Smooth muscle cell (in vitro differentiated cells): Measurements from ENCODE around the gene S100A4. TPM values are rescaled to one million over a fixed set of nuclear protein-coding genes. Genes with fewer than 3 reads are reported as not detected.
A peak's percentile ranks its signal among the peaks of the same experiment; 100 is the strongest.
"Not testable (repeated sequence)": the region's sequence is repeated elsewhere in the genome, so short reads cannot be mapped to it uniquely, and the experiment has no call there.

ENCODE experiments used
- DNase-seq: peaks from one replicate; lab custom pipeline; 2025; ENCODE audit not compliant: unreplicated experiment; lab: John Stamatoyannopoulos, UW
- H2AFZ ChIP-seq: fragments of 200-600 bp; sonication (generic); 2 replicates; pipeline ENCODE4 v1.6.0; 2016; ENCODE audit warnings: antibody characterized with exemption, low read depth, mild to moderate bottlenecking
- H3F3A ChIP-seq: fragments of 200-600 bp; sonication (generic); 2 replicates; pipeline ENCODE4 v1.6.0; 2017; ENCODE audit warnings: antibody characterized with exemption, low read depth
- H3K27ac ChIP-seq: fragments of 200-600 bp; sonication (generic); 2 replicates; pipeline ENCODE4 v1.5.1; 2016; ENCODE audit warnings: low read depth, mild to moderate bottlenecking
- H3K27me3 ChIP-seq: fragments of 200-600 bp; sonication (generic); 2 replicates; pipeline ENCODE4 v1.6.1; 2016; ENCODE audit warnings: low read depth, mild to moderate bottlenecking
- H3K36me3 ChIP-seq: fragments of 200-600 bp; sonication (generic); 2 replicates; pipeline ENCODE4 v1.5.1; 2016; ENCODE audit warnings: low read depth
- H3K4me1 ChIP-seq: fragments of 200-600 bp; sonication (generic); 2 replicates; pipeline ENCODE4 v1.5.1; 2016; ENCODE audit warnings: low read depth
- H3K4me2 ChIP-seq: fragments of 200-600 bp; sonication (generic); 2 replicates; pipeline ENCODE4 v1.6.0; 2016; ENCODE audit warnings: mild to moderate bottlenecking
- H3K4me3 ChIP-seq: fragments of 200-600 bp; sonication (generic); 2 replicates; pipeline ENCODE4 v1.5.1; 2016; ENCODE audit warnings: mild to moderate bottlenecking
- H3K79me2 ChIP-seq: fragments of 200-600 bp; sonication (generic); 2 replicates; pipeline ENCODE4 v1.6.0; 2016; ENCODE audit warnings: low read depth, mild to moderate bottlenecking
- H3K9ac ChIP-seq: fragments of 200-600 bp; sonication (generic); 2 replicates; pipeline ENCODE4 v1.6.0; 2016; ENCODE audit warnings: low read depth
- H3K9me3 ChIP-seq: fragments of 200-600 bp; sonication (generic); replicated peaks from 2 replicates; pipeline ENCODE4 v1.5.1; 2016; ENCODE audit warnings: low read depth
- H4K20me1 ChIP-seq: fragments of 200-600 bp; sonication (generic); 2 replicates; pipeline ENCODE4 v1.6.0; 2016; ENCODE audit warnings: low read depth
- CTCF ChIP-seq: fragments of 200-600 bp; sonication (generic); IDR thresholded peaks from 2 replicates; pipeline ENCODE4 v1.5.1; 2017; ENCODE audit warnings: borderline replicate concordance, mild to moderate bottlenecking, antibody characterized with exemption; ENCODE audit not compliant: insufficient read depth, poor library complexity, severe bottlenecking
- whole genome bisulfite sequencing: methylation state at CpG from one replicate; pipeline ENCODE4 v1.1.7; 2016; ENCODE audit warnings: low lambda C conversion rate; 5-methylcytosine and 5-hydroxymethylcytosine counted together
- polyA plus RNA-seq: library from polyadenylated mRNA; unstranded; fragments of >200 nt; fragmentation: Nextera tagmentation; extraction: Ambion mirVana; gene quantifications from 2 replicates; pipeline ENCODE4 v1.2.1, GENCODE V29; 2016
- total RNA-seq: library from RNA; depleted of rRNA; stranded (reverse); fragments of >200 nt; gene quantifications from 2 replicates; pipeline ENCODE4 v1.2.3, GENCODE V29; 2014

Gene S100A4
- total and polyA plus RNA-seq, 2 experiments from 2014 or later = 1,222 to 1,802 TPM

GRCh38 chr1:153578936-153579335, 33.3 kb upstream of the S100A4 start:
- TF ChIP-seq CTCF = no peak
- peak overlapping the region; percentile 19 for H3K4me2 ChIP-seq
- WGBS = 84% methylated on average over 3 of the region's 3 CpGs

GRCh38 chr1:153578490-153578889, 32.9 kb upstream of the S100A4 start:
- TF ChIP-seq CTCF = no peak
- Histone ChIP-seq H3K4me3 (no peak overlapping the region), H3K27me3 (no peaks in the 10 kb centered on the region), H2AFZ (no peak overlapping the region), H3K36me3 (no peaks in the 10 kb centered on the region), H3K79me2 (no peaks in the 10 kb centered on the region), H3K9me3 (no peaks in the 10 kb centered on the region), H3K4me2 (peak overlapping the region; percentile 19), H4K20me1 (no peaks in the 10 kb centered on the region), H3K4me1 (peaks cover 12% of the 10 kb centered on the region), H3F3A (no peaks in the 10 kb centered on the region), H3K27ac (no peak overlapping the region), H3K9ac (no peak overlapping the region)
- no peak for DNase-seq

More at GRCh38 chr1:153578936-153579335, 33.3 kb upstream of the S100A4 start:
- Histone ChIP-seq H3K9ac (no peak overlapping the region), H3K27ac (no peak overlapping the region), H3K9me3 (no peaks in the 10 kb centered on the region), H2AFZ (no peak overlapping the region), H3K4me1 (peaks cover 15% of the 10 kb centered on the region), H3K27me3 (no peaks in the 10 kb centered on the region), H3K4me3 (no peak overlapping the region), H3F3A (no peaks in the 10 kb centered on the region), H3K79me2 (no peaks in the 10 kb centered on the region), H3K36me3 (no peaks in the 10 kb centered on the region), H4K20me1 (no peaks in the 10 kb centered on the region)
- DNase-seq = no peak

GRCh38 chr1:153577624-153578051, 32.0 kb upstream of the S100A4 start:
- no peak overlapping the region for H3K27ac ChIP-seq
- H3K79me2 ChIP-seq = no peaks in the 10 kb centered on the region
- DNase-seq = no peak
- TF ChIP-seq CTCF = no peak
- peaks cover 12% of the 10 kb centered on the region for H3K4me1 ChIP-seq
- H3F3A ChIP-seq = no peaks in the 10 kb centered on the region
- no peaks in the 10 kb centered on the region for H3K27me3 ChIP-seq
- no peaks in the 10 kb centered on the region for H3K9me3 ChIP-seq
- H3K4me3 ChIP-seq = no peak overlapping the region
- WGBS = 90% methylated on average over 6 of the region's 9 CpGs
- H3K36me3 ChIP-seq = no peaks in the 10 kb centered on the region
- no peak overlapping the region for H3K4me2 ChIP-seq
- no peak overlapping the region for H2AFZ ChIP-seq
- H4K20me1 ChIP-seq = no peaks in the 10 kb centered on the region
- H3K9ac ChIP-seq = no peak overlapping the region

GRCh38 chr1:153577138-153577537, 31.5 kb upstream of the S100A4 start:
- no peak for TF ChIP-seq CTCF
- Histone ChIP-seq H3K79me2 (no peaks in the 10 kb centered on the region), H3K27me3 (no peaks in the 10 kb centered on the region), H2AFZ (no peak overlapping the region), H3K9me3 (no peaks in the 10 kb centered on the region), H4K20me1 (no peaks in the 10 kb centered on the region), H3K4me1 (peaks cover 12% of the 10 kb centered on the region), H3K27ac (no peak overlapping the region), H3K36me3 (no peaks in the 10 kb centered on the region), H3K4me3 (no peak overlapping the region), H3F3A (no peaks in the 10 kb centered on the region), H3K9ac (no peak overlapping the region), H3K4me2 (no peak overlapping the region)
- DNase-seq = no peak
- 64% methylated on average over 4 of the region's 4 CpGs for WGBS

- not testable (repeated sequence) for H3K9ac ChIP-seq, H3K79me2 ChIP-seq, H2AFZ ChIP-seq, H3K27me3 ChIP-seq, H3F3A ChIP-seq, H3K27ac ChIP-seq, H3K9me3 ChIP-seq, H3K36me3 ChIP-seq, H3K4me3 ChIP-seq, H4K20me1 ChIP-seq, DNase-seq, H3K4me2 ChIP-seq
- 42% methylated on average over 10 of the region's 10 CpGs for WGBS
- peaks cover 12% of the 10 kb centered on the region for H3K4me1 ChIP-seq
These were observed 29.9 kb upstream of the S100A4 start for GRCh38 chr1:153575497-153575896.

- not testable (repeated sequence) for H3K4me2 ChIP-seq, H2AFZ ChIP-seq, H3K4me3 ChIP-seq, H3K9me3 ChIP-seq, H4K20me1 ChIP-seq, H3K79me2 ChIP-seq, DNase-seq, H3K27me3 ChIP-seq, H3K9ac ChIP-seq, H3K27ac ChIP-seq, H3F3A ChIP-seq, H3K36me3 ChIP-seq
- WGBS = 91% methylated on average over 13 of the region's 35 CpGs
- peaks cover 12% of the 10 kb centered on the region for H3K4me1 ChIP-seq
These were observed 29.5 kb upstream of the S100A4 start for GRCh38 chr1:153575081-153575491.
